Endodermal cell (in vitro differentiated cells): ENCODE measurements around the gene POP4. TPM values are rescaled to one million over a fixed set of nuclear protein-coding genes. Genes with fewer than 3 reads are reported as not detected.

Experiments
- DNase-seq: peaks from one replicate; pipeline ENCODE4 v3.0.0-alpha.2; 2017
- H3K27ac ChIP-seq: 2 replicates; pipeline ENCODE4 v1.5.1; 2013; ENCODE audit warnings: mild to moderate bottlenecking, low read depth, low read length, moderate library complexity
- H3K27me3 ChIP-seq: 2 replicates; pipeline ENCODE4 v1.6.1; 2013; ENCODE audit warnings: mild to moderate bottlenecking, low read length, moderate library complexity; ENCODE audit not compliant: insufficient read depth, control insufficient read depth, poor library complexity, severe bottlenecking
- H3K36me3 ChIP-seq: 2 replicates; pipeline ENCODE4 v1.7.0; 2013; ENCODE audit warnings: mild to moderate bottlenecking, low read length, moderate library complexity; ENCODE audit not compliant: control insufficient read depth, insufficient read depth
- H3K4me1 ChIP-seq: one replicate; pipeline ENCODE4 v1.7.0; 2013; ENCODE audit warnings: low read length; ENCODE audit not compliant: control insufficient read depth, insufficient read depth
- H3K4me3 ChIP-seq: 2 replicates; pipeline ENCODE4 v1.5.1; 2013; ENCODE audit warnings: mild to moderate bottlenecking, low read length, moderate library complexity
- H3K9ac ChIP-seq: 2 replicates; pipeline ENCODE4 v1.6.1; 2013; ENCODE audit warnings: mild to moderate bottlenecking, low read length, moderate library complexity; ENCODE audit not compliant: poor library complexity, severe bottlenecking; ENCODE audit errors: extremely low read depth
- H3K9me3 ChIP-seq: 2 replicates; pipeline ENCODE4 v1.6.1; 2013; ENCODE audit warnings: mild to moderate bottlenecking, low read length, moderate library complexity; ENCODE audit not compliant: control insufficient read depth
- H3K27ac Mint-ChIP-seq: 2 replicates; pipeline ENCODE4 v1.8.0; 2020; ENCODE audit warnings: mixed read lengths
- H3K27me3 Mint-ChIP-seq: 2 replicates; pipeline ENCODE4 v1.8.0; 2021; ENCODE audit warnings: mild to moderate bottlenecking, mixed read lengths; ENCODE audit not compliant: insufficient read depth
- H3K36me3 Mint-ChIP-seq: 2 replicates; pipeline ENCODE4 v1.8.0; 2020; ENCODE audit warnings: low read depth, mixed read lengths
- H3K4me1 Mint-ChIP-seq: 2 replicates; pipeline ENCODE4 v1.8.0; 2020; ENCODE audit warnings: mixed read lengths
- H3K4me3 Mint-ChIP-seq: 2 replicates; pipeline ENCODE4 v1.8.0; 2020; ENCODE audit warnings: mild to moderate bottlenecking, moderate library complexity, mixed read lengths
- H3K9me3 Mint-ChIP-seq: 2 replicates; pipeline ENCODE4 v1.8.0; 2020; ENCODE audit warnings: mild to moderate bottlenecking, mixed read lengths
- CTCF ChIP-seq: fragments of 200-600 bp; sonication (generic); conservative IDR thresholded peaks from 2 replicates; pipeline ENCODE4 v1.5.0; 2021; ENCODE audit warnings: antibody characterized with exemption, mild to moderate bottlenecking
- WGBS, 2 experiments: methylation state at CpG; one replicate each; pipeline versions ENCODE4 v1.1.5 to v1.1.7; 2013; ENCODE audit warnings: missing lambda C conversion rate in 2 of 2, mixed read lengths in 1 of 2; ENCODE audit not compliant: insufficient coverage in 1 of 2, insufficient read length in 1 of 2; 5-methylcytosine and 5-hydroxymethylcytosine counted together
- total RNA-seq, 2 donors: library from RNA; stranded (reverse); fragmentation: NEBNext Ultra II Directional in 1 of 2; extraction: Animal tissue kit (Norgen Biotek cat#: 25700) in 1 of 2; gene quantifications; 2 replicates in 1 of 2; 3 replicates in 1 of 2; pipeline ENCODE4 v1.2.1, GENCODE V29; 2021

Gene POP4
- total RNA-seq, 2 donors from 2014 or later, result 58.2 to 59.7 TPM

GRCh38 chr19:29631450-29631849, 25.4 kb downstream of the POP4 start:
- Mint-ChIP-seq H3K27me3 (no peaks in the 10 kb centered on the region), H3K4me1 (no peaks in the 10 kb centered on the region), H3K36me3 (no peaks in the 10 kb centered on the region), H3K4me3 (no peak overlapping the region), H3K9me3 (no peaks in the 10 kb centered on the region), H3K27ac (no peak overlapping the region)
- Histone ChIP-seq H3K27me3 (no peaks in the 10 kb centered on the region), H3K36me3 (no peaks in the 10 kb centered on the region), H3K9me3 (no peaks in the 10 kb centered on the region), H3K27ac (no peak overlapping the region), H3K4me3 (no peak overlapping the region), H3K4me1 (no peaks in the 10 kb centered on the region), H3K9ac (no peak overlapping the region)
- 93% methylated on average over 3 of the region's 3 CpGs; no CpG with 5 or more reads in 1 of the 2 experiments for WGBS, 2 experiments
- DNase-seq, result no peak
- no peak for TF ChIP-seq CTCF

DNA sequence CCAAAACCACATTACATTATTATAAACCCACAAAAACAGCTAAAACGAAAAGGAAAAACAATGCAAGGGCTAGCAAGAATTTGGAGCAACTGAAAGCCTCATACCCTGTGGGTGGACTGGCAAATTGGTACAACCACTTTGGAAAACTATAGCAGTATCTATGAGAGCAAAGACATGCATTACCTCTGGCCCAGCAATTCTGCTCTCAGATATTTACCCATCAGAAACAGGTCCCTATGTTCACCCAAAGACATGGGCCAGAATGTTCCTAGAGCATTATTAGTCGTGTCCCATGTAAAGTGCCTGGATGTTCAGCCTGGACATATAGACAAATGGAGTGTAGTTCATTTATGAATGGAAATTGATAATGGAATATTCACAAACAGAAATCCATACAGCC, 27.9 kb downstream of the POP4 start:
- Mint-ChIP-seq H3K4me1 (no peaks in the 10 kb centered on the region), H3K9me3 (no peaks in the 10 kb centered on the region), H3K36me3 (no peaks in the 10 kb centered on the region), H3K4me3 (no peak overlapping the region), H3K27ac (no peak overlapping the region), H3K27me3 (no peaks in the 10 kb centered on the region)
- DNase-seq, result no peak
- H3K9me3 ChIP-seq, result no peaks in the 10 kb centered on the region
- H3K27me3 ChIP-seq, result no peaks in the 10 kb centered on the region
- H3K4me3 ChIP-seq, result no peak overlapping the region
- 78 to 80% methylated on average over 1 to 2 of the region's 2 CpGs for WGBS, 2 experiments
- no peak for TF ChIP-seq CTCF
- H3K4me1 ChIP-seq, result no peaks in the 10 kb centered on the region
- no peaks in the 10 kb centered on the region for H3K36me3 ChIP-seq
- no peak overlapping the region for H3K27ac ChIP-seq
- H3K9ac ChIP-seq, result no peak overlapping the region

DNA sequence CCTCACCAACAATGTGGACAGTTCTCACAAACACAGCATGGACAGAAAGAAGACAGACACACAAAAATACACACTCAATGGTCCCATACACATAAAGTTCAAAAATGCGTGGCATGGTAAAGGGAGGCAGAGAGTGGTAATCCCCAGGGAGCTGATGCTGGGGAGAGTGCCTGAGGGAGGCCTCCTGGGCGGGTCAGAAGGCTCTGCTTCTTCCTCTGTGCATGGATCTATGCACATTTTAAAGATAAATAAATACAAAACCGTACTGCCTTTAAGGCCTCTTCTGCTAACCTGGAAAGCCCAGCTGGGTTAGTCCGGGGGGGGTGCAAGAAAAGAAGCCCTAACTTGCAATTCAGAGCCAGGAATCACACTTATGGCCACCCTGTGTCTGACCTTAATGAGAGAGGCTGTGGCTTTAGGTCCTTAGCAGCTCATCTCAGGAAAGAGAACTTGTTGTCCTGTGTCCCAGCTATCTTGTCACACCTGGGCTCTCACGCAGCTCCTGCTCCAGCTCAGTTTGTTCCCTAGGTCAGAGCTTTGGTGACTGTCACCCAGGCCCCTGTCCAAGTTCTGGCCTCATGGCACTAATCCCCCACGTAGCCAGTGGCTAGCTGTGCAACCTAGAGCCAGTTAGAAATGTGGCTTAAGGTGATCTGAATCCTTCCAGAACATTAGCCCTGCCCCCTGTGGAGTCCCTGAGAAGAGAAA, 28.5 kb downstream of the POP4 start:
- no peaks in the 10 kb centered on the region for H3K27me3 Mint-ChIP-seq
- H3K4me3 Mint-ChIP-seq, result no peak overlapping the region
- no peaks in the 10 kb centered on the region for H3K27me3 ChIP-seq
- H3K36me3 ChIP-seq, result no peaks in the 10 kb centered on the region
- no peak overlapping the region for H3K9ac ChIP-seq
- no peaks in the 10 kb centered on the region for H3K9me3 ChIP-seq
- no peak for TF ChIP-seq CTCF
- no peak overlapping the region for H3K4me3 ChIP-seq
- no peaks in the 10 kb centered on the region for H3K36me3 Mint-ChIP-seq
- H3K4me1 Mint-ChIP-seq, result no peaks in the 10 kb centered on the region
- DNase-seq, result no peak
- 92% methylated on average over 6 of the region's 6 CpGs; no CpG with 5 or more reads in 1 of the 2 experiments for WGBS, 2 experiments
- no peak overlapping the region for H3K27ac ChIP-seq
- no peaks in the 10 kb centered on the region for H3K4me1 ChIP-seq
- no peaks in the 10 kb centered on the region for H3K9me3 Mint-ChIP-seq
- H3K27ac Mint-ChIP-seq, result no peak overlapping the region
